DMS 273 (cell line): ENCODE measurements around the gene TTC29.
"Not testable (repeated sequence)": the region's sequence is repeated elsewhere in the genome, so short reads cannot be mapped to it uniquely, and the experiment has no call there.

Experiments used
- DNase-seq: peaks from one replicate; lab custom pipeline; 2025; ENCODE audit not compliant: unreplicated experiment; lab: John Stamatoyannopoulos, UW

TTC29 gene

DNA sequence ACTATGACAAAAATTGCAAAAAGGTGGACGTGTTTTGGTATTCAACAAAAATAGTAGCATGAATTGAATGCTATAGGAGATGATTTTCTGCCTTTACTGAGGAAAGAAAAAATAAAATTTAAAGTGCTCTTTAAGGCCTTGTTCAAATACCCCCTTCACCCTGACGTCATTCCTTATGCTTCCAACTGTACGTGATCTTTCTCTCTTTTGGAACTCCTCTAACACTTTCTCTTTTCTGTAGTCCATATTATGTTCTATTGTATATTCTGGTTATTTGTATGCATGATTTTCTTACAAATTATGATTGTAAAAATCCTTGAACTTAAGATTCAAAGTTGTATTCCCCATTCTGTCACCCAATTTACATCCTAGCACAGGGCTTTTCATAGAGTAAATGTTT is 206.5 kb downstream of the TTC29 start:
- DNase-seq = no peak

DNA sequence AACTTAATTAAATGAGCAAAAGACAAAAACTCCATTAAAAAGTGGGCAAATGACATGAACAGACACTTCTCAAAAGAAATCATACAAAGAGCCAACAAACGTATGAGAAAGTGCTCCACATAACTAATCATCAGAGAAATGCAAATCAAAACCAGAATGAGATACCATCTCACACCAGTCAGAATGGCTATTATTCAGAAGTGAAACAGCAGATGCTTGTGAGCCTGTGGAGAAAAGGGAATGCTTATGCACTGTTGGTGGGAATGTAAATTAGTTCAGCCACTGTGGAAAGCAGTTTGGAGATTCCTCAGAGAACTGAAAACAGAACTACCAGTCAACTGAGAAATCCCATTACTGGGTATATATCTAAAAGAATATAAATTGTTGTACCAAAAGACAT is 222.1 kb downstream of the TTC29 start:
- not testable (repeated sequence) for DNase-seq

DNA sequence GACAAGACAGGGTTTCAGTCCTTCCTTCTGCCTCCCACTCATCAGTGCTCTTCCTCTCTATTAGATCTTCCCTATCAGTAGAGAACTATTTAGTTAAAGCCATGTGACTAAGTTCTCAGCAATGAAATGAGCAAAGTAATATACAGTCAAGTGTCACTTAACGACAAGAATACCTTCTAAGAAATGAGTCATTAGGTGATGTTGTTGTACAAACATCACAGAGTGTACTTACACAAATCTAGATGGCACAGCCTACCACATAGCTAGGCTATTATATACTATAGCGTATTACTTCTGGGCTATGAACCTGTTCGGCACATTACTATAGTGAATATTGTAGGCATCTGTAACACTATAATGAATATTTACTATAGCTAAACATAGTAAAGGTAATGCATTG is 235.7 kb downstream of the TTC29 start:
- no peak for DNase-seq

DNA sequence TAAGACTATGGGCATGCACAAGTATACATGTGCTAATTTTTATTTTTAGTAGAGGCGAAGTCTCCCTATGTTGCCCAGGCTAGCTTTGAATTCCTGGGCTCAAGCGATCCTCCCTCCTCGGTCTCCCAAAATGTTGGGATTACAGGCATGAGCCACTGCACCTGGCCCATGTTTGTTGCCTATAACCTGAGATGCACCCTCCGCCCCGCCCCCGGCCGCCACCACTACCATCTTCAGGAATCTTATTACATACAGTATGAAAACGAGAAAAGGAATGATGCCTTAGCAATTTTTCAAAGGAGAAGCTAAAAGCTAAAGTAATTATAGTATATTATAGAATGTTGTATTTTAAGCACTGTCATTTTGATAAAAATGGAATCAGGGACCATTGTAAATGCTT is 245.8 kb downstream of the TTC29 start:
- DNase-seq = no peak

DNA sequence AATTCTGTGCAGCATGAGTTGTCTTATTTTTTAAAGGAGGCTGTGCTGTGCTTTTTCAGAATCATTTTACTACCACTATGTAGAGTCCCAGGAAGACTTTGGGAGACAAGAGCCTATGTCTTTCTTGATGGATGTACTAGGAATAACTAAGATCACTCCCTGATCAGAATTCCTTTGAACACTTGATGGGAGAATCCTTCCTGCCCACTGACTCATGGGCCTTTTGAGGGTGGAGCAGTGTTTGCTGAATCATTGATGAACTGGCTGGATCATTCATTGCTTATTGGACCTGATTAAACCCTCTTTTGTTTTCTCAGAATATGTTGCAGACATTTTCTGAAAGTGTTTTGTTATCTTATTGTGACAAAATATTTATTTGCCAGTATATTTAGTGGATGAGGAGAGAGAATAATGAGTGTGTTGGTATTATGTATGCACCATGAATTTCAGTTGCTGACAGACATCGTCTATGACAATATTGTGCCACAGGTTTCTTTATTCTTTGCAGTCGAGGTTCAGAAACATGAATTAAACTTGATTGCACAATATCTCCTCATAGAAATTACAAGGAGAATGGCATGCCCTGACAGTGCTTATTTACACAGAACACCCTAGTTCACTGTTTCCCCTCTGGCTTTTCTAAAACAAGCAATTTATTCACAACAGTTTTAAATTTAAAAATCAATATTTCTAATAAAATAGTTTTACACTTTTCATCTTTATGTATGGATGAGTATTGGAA is 270.7 kb downstream of the TTC29 start:
- no peak for DNase-seq

DNA sequence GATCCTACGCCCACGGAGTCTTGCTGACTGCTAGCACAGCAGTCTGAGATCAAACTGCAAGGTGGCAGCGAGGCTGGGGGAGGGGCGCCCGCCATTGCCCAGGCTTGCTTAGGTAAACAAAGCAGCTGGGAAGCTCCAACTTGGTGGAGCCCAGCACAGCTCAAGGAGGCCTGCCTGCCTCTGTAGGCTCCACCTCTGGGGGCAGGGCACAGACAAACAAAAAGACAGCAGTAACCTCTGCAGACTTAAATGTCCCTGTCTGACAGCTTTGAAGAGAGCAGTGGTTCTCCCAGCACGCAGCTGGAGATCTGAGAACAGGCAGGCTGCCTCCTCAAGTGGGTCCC is 281.7 kb downstream of the TTC29 start:
- DNase-seq = not testable (repeated sequence)

DNA sequence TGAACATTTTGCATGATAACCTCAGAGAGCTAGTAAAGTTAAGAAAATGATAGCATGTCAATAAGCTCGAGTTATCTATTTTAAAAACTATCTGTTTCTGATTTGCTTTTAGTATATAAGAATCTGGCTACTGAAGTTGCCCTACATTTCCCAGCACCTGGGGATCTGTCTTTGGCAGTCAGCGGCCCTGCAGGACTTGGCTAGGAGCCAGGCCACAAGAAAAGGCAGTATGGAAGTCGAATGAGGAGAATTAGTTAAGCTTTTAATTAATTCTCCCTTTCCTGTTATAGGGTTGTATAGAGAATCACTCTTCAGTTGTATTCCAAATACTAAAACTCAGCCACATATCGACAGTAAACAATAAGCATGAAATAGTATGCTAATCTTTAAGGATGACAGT is 284.3 kb downstream of the TTC29 start:
- peak; percentile 2 for DNase-seq
